ENCODE results near the gene ARHGEF11. TPM values are rescaled to one million over a fixed set of nuclear protein-coding genes. Genes with fewer than 3 reads are reported as not detected.
"Not testable (repeated sequence)": the region's sequence is repeated elsewhere in the genome, so short reads cannot be mapped to it uniquely, and the experiment has no call there.

ARHGEF11 gene
- total RNA-seq, 1 experiment from 2014 or later, result 41.1 TPM

GRCh38 chr1:156927215-156928042, 118.1 kb downstream of the ARHGEF11 start:
- no peak overlapping the region for H4K8ac ChIP-seq (replicated peaks; ENCODE audit: insufficient read length, low read depth, low read length)
- H2BK15ac ChIP-seq (ENCODE audit: low read depth, low read length), result no peak overlapping the region
- WGBS (ENCODE audit: extremely low coverage, insufficient read length, low lambda C conversion rate), result no CpG with 5 or more reads among the region's 64 CpGs
- H3K27me3 Mint-ChIP-seq (ENCODE audit: low read depth), result peaks cover 93% of the 10 kb centered on the region
- no peak overlapping the region for H2BK20ac ChIP-seq (ENCODE audit: low read depth, low read length, poor library complexity, severe bottlenecking)
- H2BK12ac ChIP-seq (ENCODE audit: insufficient read length, low read depth, low read length), result no peak overlapping the region
- H2AFZ ChIP-seq (ENCODE audit: low read length), result no peak overlapping the region
- peaks cover 50% of the 10 kb centered on the region for H3K27me3 ChIP-seq (ENCODE audit: insufficient read depth, low read length)
- no peaks in the 10 kb centered on the region for H3K79me2 ChIP-seq (ENCODE audit: insufficient read depth, low read length)
- no peak overlapping the region for H3T11ph ChIP-seq (ENCODE audit: low read length)
- peak; percentile 82 for TF ChIP-seq CTCF (conservative IDR thresholded peaks at IDR 0.05)
- H3K9me3 Mint-ChIP-seq, result peaks cover 0 to 3% of the 10 kb centered on the region in 2 experiments; a peak in 1 of 5 replicates
- no peak overlapping the region for H2AK5ac ChIP-seq (ENCODE audit: insufficient read length, low read length)
- H2BK5ac ChIP-seq (ENCODE audit: insufficient read length, low read length), result no peak overlapping the region
- H3K23ac ChIP-seq (ENCODE audit: insufficient read length, low read depth, low read length), result no peak overlapping the region
- no peak overlapping the region for H4K5ac ChIP-seq (ENCODE audit: insufficient read length, low read depth, low read length)
- H3K4me1 Mint-ChIP-seq, result peaks cover 33 to 48% of the 10 kb centered on the region in 2 experiments
- H3K27ac Mint-ChIP-seq, result no peak overlapping the region
- H3K56ac ChIP-seq (ENCODE audit: insufficient read length, low read depth, low read length), result no peak overlapping the region
- H3K23me2 ChIP-seq (ENCODE audit: insufficient read length, low read depth, low read length, poor library complexity, severe bottlenecking), result peaks cover 16% of the 10 kb centered on the region
- no peak overlapping the region for H4K91ac ChIP-seq (ENCODE audit: insufficient read length, low read depth, low read length)
- H3K4ac ChIP-seq (ENCODE audit: low read depth, low read length), result no peak overlapping the region
- no peaks in the 10 kb centered on the region for H3K79me1 ChIP-seq (ENCODE audit: insufficient read depth, low read depth, low read length, poor library complexity, severe bottlenecking)
- no peaks in the 10 kb centered on the region for H3K9me3 ChIP-seq (ENCODE audit: control insufficient read depth, low read depth, low read length)
- no peaks in the 10 kb centered on the region; a peak in 1 of 7 replicates for H3K36me3 Mint-ChIP-seq (ENCODE audit: insufficient read depth in 1 of 3, low read depth in 3 of 3)
- H3K4me3 Mint-ChIP-seq, result peak overlapping the region; percentile 51 to 74
- H2BK120ac ChIP-seq (ENCODE audit: low read depth, low read length, poor library complexity, severe bottlenecking), result no peak overlapping the region
- no peak overlapping the region for H3K9ac ChIP-seq (ENCODE audit: extremely low read depth, insufficient read length, low read length)
- peak; percentile 90 for DNase-seq
- H3K18ac ChIP-seq (ENCODE audit: insufficient read length, low read depth, low read length), result no peak overlapping the region
- H3K4me2 ChIP-seq (ENCODE audit: insufficient read depth, insufficient read length, low read length), result peak overlapping the region; percentile 80
- peak overlapping the region; percentile 27; the same call in 1 of the 2 replicates for H3K14ac ChIP-seq (ENCODE audit: insufficient read depth, low read length)
- no peaks in the 10 kb centered on the region for H4K20me1 ChIP-seq (ENCODE audit: control insufficient read depth, insufficient read depth, insufficient read length)
- H3K4me1 ChIP-seq (ENCODE audit: insufficient read depth, low read length), result no peaks in the 10 kb centered on the region
- H3K27ac ChIP-seq (ENCODE audit: insufficient read length, low read depth, low read length), result no peak overlapping the region

- H3K27me3 ChIP-seq (ENCODE audit: insufficient read depth, low read length), result peaks cover 57% of the 10 kb centered on the region
- Mint-ChIP-seq H3K27me3 (ENCODE audit: low read depth) (peaks cover 100% of the 10 kb centered on the region), H3K4me3 (peak overlapping the region in 1 of 2 experiments; percentile 74; a peak in 1 of 5 replicates), H3K4me1 (peaks cover 29 to 46% of the 10 kb centered on the region in 2 experiments)
- H3K23me2 ChIP-seq (ENCODE audit: insufficient read length, low read depth, low read length, poor library complexity, severe bottlenecking), result peaks cover 16% of the 10 kb centered on the region
- not testable (repeated sequence) for H3T11ph ChIP-seq (ENCODE audit: low read length); H2AFZ ChIP-seq (ENCODE audit: low read length); H3K36me3 Mint-ChIP-seq (ENCODE audit: insufficient read depth in 1 of 3, low read depth in 3 of 3); H2AK5ac ChIP-seq (ENCODE audit: insufficient read length, low read length); H3K9ac ChIP-seq (ENCODE audit: extremely low read depth, insufficient read length, low read length); H4K8ac ChIP-seq (replicated peaks; ENCODE audit: insufficient read length, low read depth, low read length); H3K4ac ChIP-seq (ENCODE audit: low read depth, low read length); H2BK120ac ChIP-seq (ENCODE audit: low read depth, low read length, poor library complexity, severe bottlenecking); H3K56ac ChIP-seq (ENCODE audit: insufficient read length, low read depth, low read length); H3K79me1 ChIP-seq (ENCODE audit: insufficient read depth, low read depth, low read length, poor library complexity, severe bottlenecking); H3K27ac ChIP-seq (ENCODE audit: insufficient read length, low read depth, low read length); H3K23ac ChIP-seq (ENCODE audit: insufficient read length, low read depth, low read length); H2BK15ac ChIP-seq (ENCODE audit: low read depth, low read length); H3K27ac Mint-ChIP-seq; H2BK12ac ChIP-seq (ENCODE audit: insufficient read length, low read depth, low read length); H2BK20ac ChIP-seq (ENCODE audit: low read depth, low read length, poor library complexity, severe bottlenecking); H2BK5ac ChIP-seq (ENCODE audit: insufficient read length, low read length); H3K9me3 Mint-ChIP-seq; H4K91ac ChIP-seq (ENCODE audit: insufficient read length, low read depth, low read length); DNase-seq; H4K20me1 ChIP-seq (ENCODE audit: control insufficient read depth, insufficient read depth, insufficient read length); H3K14ac ChIP-seq (ENCODE audit: insufficient read depth, low read length); H3K79me2 ChIP-seq (ENCODE audit: insufficient read depth, low read length); H3K18ac ChIP-seq (ENCODE audit: insufficient read length, low read depth, low read length); H3K4me1 ChIP-seq (ENCODE audit: insufficient read depth, low read length); H3K9me3 ChIP-seq (ENCODE audit: control insufficient read depth, low read depth, low read length); H4K5ac ChIP-seq (ENCODE audit: insufficient read length, low read depth, low read length)
- H3K4me2 ChIP-seq (ENCODE audit: insufficient read depth, insufficient read length, low read length), result peak overlapping the region; percentile 80
- WGBS (ENCODE audit: extremely low coverage, insufficient read length, low lambda C conversion rate), result no CpG with 5 or more reads among the region's 6 CpGs
These were observed 118.8 kb downstream of the ARHGEF11 start for GRCh38 chr1:156926695-156927094.

Data from H9 (cell line).